ENCODE data around the gene KCNG2. TPM values are rescaled to one million over a fixed set of nuclear protein-coding genes. Genes with fewer than 3 reads are reported as not detected.

Gene KCNG2
- total and polyA plus RNA-seq, 2 of the 13 experiments (the other 11 are each of a cell fraction or from before 2014, with no cell fraction given): not detected

GRCh38 chr18:79841936-79842335, 44.2 kb downstream of the KCNG2 start (continued):
- TF ChIP-seq ZBTB40 (IDR thresholded peaks at IDR 0.05) (no peak), ZBTB40 (CRISPR knock-in tag; IDR thresholded peaks at IDR 0.05) (no peak), ZNF547 (CRISPR knock-in tag; IDR thresholded peaks at IDR 0.05) (no peak), ZNF644 (CRISPR knock-in tag; IDR thresholded peaks at IDR 0.05; ENCODE audit: low read depth) (no peak)

DNA sequence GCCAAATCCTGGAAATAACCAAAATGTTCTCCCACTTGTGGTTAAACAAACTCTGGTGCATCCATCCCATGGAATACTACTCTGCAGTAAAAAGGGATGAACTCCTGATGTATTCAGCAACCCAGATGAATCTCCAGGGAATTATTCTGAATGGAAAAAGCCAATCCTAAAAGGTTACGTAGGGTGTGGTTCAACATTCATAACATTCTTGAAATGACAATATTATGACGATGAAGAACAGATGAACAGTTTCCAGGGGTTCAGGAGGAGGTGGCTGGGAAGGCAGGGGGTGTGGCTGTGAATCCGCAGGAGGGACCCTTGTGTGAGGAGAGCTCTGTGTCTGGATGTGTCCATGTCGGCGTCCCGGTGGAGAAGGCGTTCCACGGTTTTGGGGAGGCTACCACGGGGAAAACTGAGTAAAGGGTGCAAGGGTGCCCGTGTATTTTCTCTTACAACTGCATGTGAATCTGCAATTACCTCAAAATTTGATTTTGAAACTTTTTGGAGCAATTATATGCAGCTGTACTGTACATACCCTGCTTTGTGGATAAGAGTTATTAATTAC, 47.3 kb downstream of the KCNG2 start:
- Histone ChIP-seq H3K79me2 (ENCODE audit: insufficient read depth, low read length) (no peaks in the 10 kb centered on the region), H3K4me1 (ENCODE audit: insufficient read depth, low read length) (peaks cover 14% of the 10 kb centered on the region), H3K4me3 (replicated peaks in 1 of 3; ENCODE audit: insufficient read depth in 1 of 3, low read depth in 2 of 3, low read length in 3 of 3) (no peak overlapping the region), H3K27me3 (ENCODE audit: control insufficient read depth in 1 of 2, insufficient read depth in 2 of 2, low read length in 2 of 2) (peaks cover 2 to 11% of the 10 kb centered on the region in 2 experiments; a peak in 3 of 5 replicates), H3K9me3 (ENCODE audit: low read length) (no peaks in the 10 kb centered on the region), H2AFZ (ENCODE audit: low read length) (no peak overlapping the region), H3K36me3 (replicated peaks in 1 of 2; ENCODE audit: control insufficient read depth in 1 of 2, insufficient read depth in 2 of 2, low read length in 2 of 2) (no peaks in the 10 kb centered on the region), H3K27ac (ENCODE audit: extremely low read length, insufficient read depth, low read length) (no peak overlapping the region), H4K20me1 (ENCODE audit: insufficient read depth, low read length) (no peaks in the 10 kb centered on the region), H3K4me2 (ENCODE audit: low read depth, low read length) (no peak overlapping the region), H3K9ac (ENCODE audit: insufficient read depth, low read depth, low read length) (no peak overlapping the region)
- ATAC-seq (no peak), FAIRE-seq (no peak), DNase-seq (ENCODE audit: low spot score) (no peak)
- in situ Hi-C loops (cut with HindIII; ENCODE audit: extremely low pct_ligation_motif_present, low pct_unique_long_range_greater_than_20kb) (no loop called here), intact Hi-C loops (cut with micrococcal nuclease; ENCODE audit: unreplicated experiment) (no loop called here)
- BruUV-seq (replicated peaks): no TSS peak
- ChIA-PET POLR2A (no interaction called here), CTCF (ENCODE audit: low intra/inter-chr PET ratio, low total read pairs) (no interaction called here)
- 48% methylated on average over 10 of the region's 10 CpGs for WGBS (ENCODE audit: low lambda C conversion rate)
- TF ChIP-seq, protein P1, sequence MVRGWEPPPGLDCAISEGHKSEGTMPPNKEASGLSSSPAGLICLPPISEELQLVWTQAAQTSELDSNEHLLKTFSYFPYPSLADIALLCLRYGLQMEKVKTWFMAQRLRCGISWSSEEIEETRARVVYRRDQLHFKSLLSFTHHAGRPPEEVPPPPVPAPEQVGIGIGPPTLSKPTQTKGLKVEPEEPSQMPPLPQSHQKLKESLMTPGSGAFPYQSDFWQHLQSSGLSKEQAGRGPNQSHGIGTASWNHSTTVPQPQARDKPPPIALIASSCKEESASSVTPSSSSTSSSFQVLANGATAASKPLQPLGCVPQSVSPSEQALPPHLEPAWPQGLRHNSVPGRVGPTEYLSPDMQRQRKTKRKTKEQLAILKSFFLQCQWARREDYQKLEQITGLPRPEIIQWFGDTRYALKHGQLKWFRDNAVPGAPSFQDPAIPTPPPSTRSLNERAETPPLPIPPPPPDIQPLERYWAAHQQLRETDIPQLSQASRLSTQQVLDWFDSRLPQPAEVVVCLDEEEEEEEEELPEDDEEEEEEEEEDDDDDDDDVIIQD (CRISPR knock-in tag; IDR thresholded peaks at IDR 0.05; ENCODE audit: low read depth): no peak
- TF ChIP-seq, protein P2, sequence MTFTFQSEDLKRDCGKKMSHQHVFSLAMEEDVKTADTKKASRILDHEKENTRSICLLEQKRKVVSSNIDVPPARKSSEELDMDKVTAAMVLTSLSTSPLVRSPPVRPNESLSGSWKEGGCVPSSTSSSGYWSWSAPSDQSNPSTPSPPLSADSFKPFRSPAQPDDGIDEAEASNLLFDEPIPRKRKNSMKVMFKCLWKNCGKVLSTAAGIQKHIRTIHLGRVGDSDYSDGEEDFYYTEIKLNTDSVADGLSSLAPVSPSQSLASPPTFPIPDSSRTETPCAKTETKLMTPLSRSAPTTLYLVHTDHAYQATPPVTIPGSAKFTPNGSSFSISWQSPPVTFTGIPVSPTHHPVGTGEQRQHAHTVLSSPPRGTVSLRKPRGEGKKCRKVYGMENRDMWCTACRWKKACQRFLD (CRISPR knock-in tag; IDR thresholded peaks at IDR 0.05; ENCODE audit: borderline replicate concordance): no peak
- TF ChIP-seq ZNF224 (CRISPR knock-in tag; IDR thresholded peaks at IDR 0.05): no peak
- no peak for TF ChIP-seq NR3C1 (CRISPR knock-in tag; IDR thresholded peaks at IDR 0.05)
- TF ChIP-seq ZNF7 (CRISPR knock-in tag; IDR thresholded peaks at IDR 0.05): peak; percentile 41; the same call in 1 of the 2 replicates
- TF ChIP-seq, protein P3, sequence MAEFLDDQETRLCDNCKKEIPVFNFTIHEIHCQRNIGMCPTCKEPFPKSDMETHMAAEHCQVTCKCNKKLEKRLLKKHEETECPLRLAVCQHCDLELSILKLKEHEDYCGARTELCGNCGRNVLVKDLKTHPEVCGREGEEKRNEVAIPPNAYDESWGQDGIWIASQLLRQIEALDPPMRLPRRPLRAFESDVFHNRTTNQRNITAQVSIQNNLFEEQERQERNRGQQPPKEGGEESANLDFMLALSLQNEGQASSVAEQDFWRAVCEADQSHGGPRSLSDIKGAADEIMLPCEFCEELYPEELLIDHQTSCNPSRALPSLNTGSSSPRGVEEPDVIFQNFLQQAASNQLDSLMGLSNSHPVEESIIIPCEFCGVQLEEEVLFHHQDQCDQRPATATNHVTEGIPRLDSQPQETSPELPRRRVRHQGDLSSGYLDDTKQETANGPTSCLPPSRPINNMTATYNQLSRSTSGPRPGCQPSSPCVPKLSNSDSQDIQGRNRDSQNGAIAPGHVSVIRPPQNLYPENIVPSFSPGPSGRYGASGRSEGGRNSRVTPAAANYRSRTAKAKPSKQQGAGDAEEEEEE (CRISPR knock-in tag; IDR thresholded peaks at IDR 0.05; ENCODE audit: borderline replicate concordance): no peak

All from HepG2 (cell line).